Measurements from ENCODE around the gene SHANK1. TPM values are rescaled to one million over a fixed set of nuclear protein-coding genes. Genes with fewer than 3 reads are reported as not detected.
"Not testable (repeated sequence)": the region's sequence is repeated elsewhere in the genome, so short reads cannot be mapped to it uniquely, and the experiment has no call there.

SHANK1 gene
- total RNA-seq = under 1 TPM in 2 of 3 donors, not detected in 1; 0.59 to 0.98 TPM

DNA sequence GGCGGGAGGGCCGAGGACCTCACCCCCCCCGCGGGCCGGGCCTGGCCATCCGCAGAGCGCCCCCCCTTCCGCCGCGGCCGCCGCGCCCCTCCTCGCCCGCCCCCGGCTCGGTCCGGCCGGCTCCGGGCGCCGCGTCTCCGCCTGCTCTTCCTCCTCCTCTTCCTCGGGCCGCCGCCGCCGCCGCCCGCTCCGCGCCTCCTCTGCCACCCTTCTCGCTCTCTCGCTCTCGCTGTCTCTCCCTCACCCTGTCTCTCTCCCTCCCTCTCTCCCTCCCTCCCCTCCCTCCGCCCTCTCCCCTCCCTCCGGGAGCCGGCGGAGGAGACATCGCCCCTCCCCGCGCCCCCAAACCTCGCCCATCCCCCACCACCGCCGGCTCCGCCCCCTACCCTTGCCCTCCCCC, at the start of gene SHANK1:
Gene SHANK1 (minus strand): TSS at position 237 of the 400 bp plus-strand sequence. CDS start 2,883 bp downstream, outside the sequence.
- TF ChIP-seq, protein P1, sequence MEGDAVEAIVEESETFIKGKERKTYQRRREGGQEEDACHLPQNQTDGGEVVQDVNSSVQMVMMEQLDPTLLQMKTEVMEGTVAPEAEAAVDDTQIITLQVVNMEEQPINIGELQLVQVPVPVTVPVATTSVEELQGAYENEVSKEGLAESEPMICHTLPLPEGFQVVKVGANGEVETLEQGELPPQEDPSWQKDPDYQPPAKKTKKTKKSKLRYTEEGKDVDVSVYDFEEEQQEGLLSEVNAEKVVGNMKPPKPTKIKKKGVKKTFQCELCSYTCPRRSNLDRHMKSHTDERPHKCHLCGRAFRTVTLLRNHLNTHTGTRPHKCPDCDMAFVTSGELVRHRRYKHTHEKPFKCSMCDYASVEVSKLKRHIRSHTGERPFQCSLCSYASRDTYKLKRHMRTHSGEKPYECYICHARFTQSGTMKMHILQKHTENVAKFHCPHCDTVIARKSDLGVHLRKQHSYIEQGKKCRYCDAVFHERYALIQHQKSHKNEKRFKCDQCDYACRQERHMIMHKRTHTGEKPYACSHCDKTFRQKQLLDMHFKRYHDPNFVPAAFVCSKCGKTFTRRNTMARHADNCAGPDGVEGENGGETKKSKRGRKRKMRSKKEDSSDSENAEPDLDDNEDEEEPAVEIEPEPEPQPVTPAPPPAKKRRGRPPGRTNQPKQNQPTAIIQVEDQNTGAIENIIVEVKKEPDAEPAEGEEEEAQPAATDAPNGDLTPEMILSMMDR (IDR thresholded peaks at IDR 0.05) = no peak
- no peak for TF ChIP-seq POLR2A (IDR thresholded peaks at IDR 0.05)
- no peak for TF ChIP-seq POLR2AphosphoS5 (IDR thresholded peaks at IDR 0.05)
- Histone ChIP-seq H3K27ac (peak within 1 kb of the TSS in 1 of 2 donors; percentile 78), H3K4me1 (peaks cover 0 to 8% of the 10 kb centered on the region in 2 donors), H3K4me3 (peak within 1 kb of the TSS; percentile 11 to 78 (median 54)), H3K36me3 (no peaks in the 10 kb centered on the region), H3K9me3 (no peaks in the 10 kb centered on the region), H3K27me3 (peaks cover 7 to 25% of the 10 kb centered on the region in 2 donors)
- intact Hi-C loops (cut with DNase I; ENCODE audit: low total_unique reads) = no loop called here
- DNase-seq (ENCODE audit: low spot score in 2 of 2) = no peak

DNA sequence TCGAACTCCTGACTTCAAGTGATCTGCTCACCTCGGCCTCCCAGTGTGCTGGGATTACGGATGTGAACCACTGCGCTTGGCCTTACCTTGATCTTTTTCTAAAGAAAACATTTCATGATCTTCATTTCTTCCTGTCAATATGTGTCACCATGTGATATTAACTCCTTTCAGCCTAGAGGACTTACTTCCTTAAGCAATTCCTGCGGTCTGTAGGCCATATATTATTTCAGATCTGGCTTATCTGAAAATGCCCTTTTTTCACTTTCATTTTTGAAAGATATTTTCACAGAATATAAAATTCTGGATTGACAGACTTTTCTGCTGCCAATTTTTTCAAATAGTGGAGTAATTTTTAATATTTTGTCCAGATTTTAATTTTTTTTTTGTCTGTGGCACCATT, 48.7 kb upstream of the SHANK1 start:
- Histone ChIP-seq H3K27ac (no peak overlapping the region), H3K4me1 (no peaks in the 10 kb centered on the region), H3K9me3 (no peaks in the 10 kb centered on the region), H3K4me3 (no peak overlapping the region), H3K36me3 (no peaks in the 10 kb centered on the region), H3K27me3 (peaks cover 0 to 25% of the 10 kb centered on the region in 2 donors)
- intact Hi-C loops (cut with DNase I; ENCODE audit: low total_unique reads) = no loop called here
- DNase-seq (ENCODE audit: low spot score in 2 of 2) = no peak
- TF ChIP-seq POLR2A (IDR thresholded peaks at IDR 0.05) (no peak), POLR2AphosphoS5 (IDR thresholded peaks at IDR 0.05) (no peak)
- TF ChIP-seq, protein P1 (IDR thresholded peaks at IDR 0.05) = no peak

- H3K4me1 ChIP-seq; H3K27ac ChIP-seq; intact Hi-C loops (cut with DNase I; ENCODE audit: low total_unique reads); DNase-seq (ENCODE audit: low spot score in 2 of 2); H3K4me3 ChIP-seq; H3K36me3 ChIP-seq; H3K9me3 ChIP-seq: not testable (repeated sequence)
- H3K27me3 ChIP-seq = peaks cover 0 to 21% of the 10 kb centered on the region in 2 donors
Measured at GRCh38 chr19:50767263-50767662, 47.7 kb upstream of the SHANK1 start.

- DNase-seq (ENCODE audit: low spot score in 2 of 2); intact Hi-C loops (cut with DNase I; ENCODE audit: low total_unique reads); H3K36me3 ChIP-seq; H3K27ac ChIP-seq; H3K4me3 ChIP-seq; H3K9me3 ChIP-seq; H3K4me1 ChIP-seq: not testable (repeated sequence)
- H3K27me3 ChIP-seq = peaks cover 0 to 21% of the 10 kb centered on the region in 2 donors
Measured at GRCh38 chr19:50766746-50767145, 47.1 kb upstream of the SHANK1 start.

DNA sequence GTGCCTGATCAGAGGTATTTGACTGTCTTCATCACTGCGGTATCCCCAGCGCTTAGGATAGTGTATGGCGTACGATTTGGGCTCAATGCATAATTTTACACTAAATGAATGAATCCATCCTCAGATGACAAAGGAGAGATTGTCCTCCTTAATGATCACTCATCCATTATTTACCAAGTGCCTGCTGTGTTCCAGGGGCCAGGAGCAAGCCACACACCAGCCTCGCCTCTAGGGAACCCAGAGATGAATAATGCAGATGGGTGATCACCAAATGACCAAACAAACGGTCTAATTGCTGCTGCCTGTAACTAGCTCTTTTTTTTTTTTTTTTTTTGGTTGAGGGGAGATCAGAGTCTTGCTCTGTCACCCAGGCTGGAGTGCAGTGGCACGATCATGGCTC, 44.8 kb upstream of the SHANK1 start:
- H3K36me3 ChIP-seq = no peaks in the 10 kb centered on the region
- TF ChIP-seq POLR2A (IDR thresholded peaks at IDR 0.05) (no peak), POLR2AphosphoS5 (IDR thresholded peaks at IDR 0.05) (no peak)
- TF ChIP-seq, protein P1 (IDR thresholded peaks at IDR 0.05) = no peak
- no peak overlapping the region for H3K4me3 ChIP-seq
- no peaks in the 10 kb centered on the region for H3K9me3 ChIP-seq
- no peak overlapping the region for H3K27ac ChIP-seq
- intact Hi-C loops (cut with DNase I; ENCODE audit: low total_unique reads) = no loop called here
- no peaks in the 10 kb centered on the region for H3K4me1 ChIP-seq
- no peak for DNase-seq (ENCODE audit: low spot score in 2 of 2)
- H3K27me3 ChIP-seq = peaks cover 0 to 13% of the 10 kb centered on the region in 2 donors

DNA sequence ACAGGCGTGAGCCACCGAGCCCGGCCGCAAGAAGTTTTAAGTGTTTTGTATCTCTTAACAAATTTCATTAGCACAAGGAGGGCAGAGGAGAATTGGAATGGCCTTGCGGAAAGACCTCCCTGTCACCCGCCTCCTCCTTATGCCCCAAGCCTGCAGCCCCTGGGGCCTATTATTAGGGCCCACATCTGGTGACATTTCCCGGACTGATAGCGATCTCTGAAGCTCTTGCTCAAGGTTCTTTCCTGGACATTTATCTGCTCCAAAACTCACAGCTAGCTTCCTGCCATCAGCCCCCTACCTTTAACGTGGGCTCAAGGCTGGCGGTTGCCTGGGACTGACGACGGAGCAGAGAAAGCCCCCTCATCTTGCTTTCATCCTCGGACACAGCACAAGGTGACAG, 43.9 kb upstream of the SHANK1 start:
- intact Hi-C loops (cut with DNase I; ENCODE audit: low total_unique reads); H3K27ac ChIP-seq; H3K36me3 ChIP-seq; H3K9me3 ChIP-seq; DNase-seq (ENCODE audit: low spot score in 2 of 2); H3K4me1 ChIP-seq; H3K4me3 ChIP-seq: not testable (repeated sequence)
- peaks cover 0 to 13% of the 10 kb centered on the region in 2 donors for H3K27me3 ChIP-seq

DNA sequence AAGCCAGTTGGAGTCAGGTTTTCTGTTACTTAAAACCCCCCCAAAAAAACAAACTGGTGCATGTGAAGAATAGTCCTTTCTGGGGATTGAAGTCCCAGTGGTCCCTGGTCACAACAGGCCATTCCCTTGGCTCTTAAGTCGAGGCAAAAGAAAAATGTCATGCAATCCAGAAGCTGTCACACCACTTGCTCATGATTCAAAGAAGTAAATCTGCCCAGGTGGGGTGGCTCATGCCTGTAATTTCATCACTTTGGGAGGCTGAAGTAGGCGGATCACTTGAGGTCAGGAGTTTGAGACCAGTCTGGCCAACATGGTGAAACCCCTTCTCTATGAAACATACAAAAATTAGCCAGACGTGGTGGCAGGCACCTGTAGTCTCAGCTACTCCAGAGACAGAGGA, 41.9 kb upstream of the SHANK1 start:
- H3K36me3 ChIP-seq; DNase-seq (ENCODE audit: low spot score in 2 of 2): not testable (repeated sequence)

More for the DNA sequence above, 41.9 kb upstream of the SHANK1 start:
- peaks cover 0 to 13% of the 10 kb centered on the region in 2 donors for H3K27me3 ChIP-seq
- H3K9me3 ChIP-seq; intact Hi-C loops (cut with DNase I; ENCODE audit: low total_unique reads); H3K4me1 ChIP-seq; H3K27ac ChIP-seq; H3K4me3 ChIP-seq: not testable (repeated sequence)
